ENCODE data around the gene HNRNPA1.
"Not testable (repeated sequence)": the region's sequence is repeated elsewhere in the genome, so short reads cannot be mapped to it uniquely, and the experiment has no call there.

DNA sequence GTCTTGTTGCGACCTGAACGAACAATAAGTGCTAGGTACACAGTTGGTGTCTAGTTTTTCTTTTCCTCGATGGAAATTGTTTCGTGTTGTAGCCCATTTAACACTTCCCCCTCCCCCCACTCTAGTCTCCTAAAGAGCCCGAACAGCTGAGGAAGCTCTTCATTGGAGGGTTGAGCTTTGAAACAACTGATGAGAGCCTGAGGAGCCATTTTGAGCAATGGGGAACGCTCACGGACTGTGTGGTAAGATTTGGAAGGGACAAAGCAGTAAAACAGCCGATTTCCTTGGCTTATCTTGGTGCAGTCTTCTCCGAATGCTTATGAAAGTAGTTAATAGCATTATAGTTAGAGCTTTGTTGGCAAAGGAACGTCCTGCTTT, 724 bp downstream of the HNRNPA1 start:
- TF ChIP-seq, protein P1, sequence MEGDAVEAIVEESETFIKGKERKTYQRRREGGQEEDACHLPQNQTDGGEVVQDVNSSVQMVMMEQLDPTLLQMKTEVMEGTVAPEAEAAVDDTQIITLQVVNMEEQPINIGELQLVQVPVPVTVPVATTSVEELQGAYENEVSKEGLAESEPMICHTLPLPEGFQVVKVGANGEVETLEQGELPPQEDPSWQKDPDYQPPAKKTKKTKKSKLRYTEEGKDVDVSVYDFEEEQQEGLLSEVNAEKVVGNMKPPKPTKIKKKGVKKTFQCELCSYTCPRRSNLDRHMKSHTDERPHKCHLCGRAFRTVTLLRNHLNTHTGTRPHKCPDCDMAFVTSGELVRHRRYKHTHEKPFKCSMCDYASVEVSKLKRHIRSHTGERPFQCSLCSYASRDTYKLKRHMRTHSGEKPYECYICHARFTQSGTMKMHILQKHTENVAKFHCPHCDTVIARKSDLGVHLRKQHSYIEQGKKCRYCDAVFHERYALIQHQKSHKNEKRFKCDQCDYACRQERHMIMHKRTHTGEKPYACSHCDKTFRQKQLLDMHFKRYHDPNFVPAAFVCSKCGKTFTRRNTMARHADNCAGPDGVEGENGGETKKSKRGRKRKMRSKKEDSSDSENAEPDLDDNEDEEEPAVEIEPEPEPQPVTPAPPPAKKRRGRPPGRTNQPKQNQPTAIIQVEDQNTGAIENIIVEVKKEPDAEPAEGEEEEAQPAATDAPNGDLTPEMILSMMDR (conservative IDR thresholded peaks at IDR 0.05; ENCODE audit: low read length) = not testable (repeated sequence)
- not testable (repeated sequence) for TF ChIP-seq EZH2phosphoT487 (IDR thresholded peaks at IDR 0.05; ENCODE audit: borderline replicate concordance)
